HK-2 (cell line): ENCODE results near the gene NAP1L4.
"Not testable (repeated sequence)": the region's sequence is repeated elsewhere in the genome, so short reads cannot be mapped to it uniquely, and the experiment has no call there.

Source experiments
- DNase-seq: peaks from one replicate; pipeline ENCODE4 v3.0.0-alpha.2; 2018; ENCODE audit not compliant: unreplicated experiment

Gene NAP1L4

DNA sequence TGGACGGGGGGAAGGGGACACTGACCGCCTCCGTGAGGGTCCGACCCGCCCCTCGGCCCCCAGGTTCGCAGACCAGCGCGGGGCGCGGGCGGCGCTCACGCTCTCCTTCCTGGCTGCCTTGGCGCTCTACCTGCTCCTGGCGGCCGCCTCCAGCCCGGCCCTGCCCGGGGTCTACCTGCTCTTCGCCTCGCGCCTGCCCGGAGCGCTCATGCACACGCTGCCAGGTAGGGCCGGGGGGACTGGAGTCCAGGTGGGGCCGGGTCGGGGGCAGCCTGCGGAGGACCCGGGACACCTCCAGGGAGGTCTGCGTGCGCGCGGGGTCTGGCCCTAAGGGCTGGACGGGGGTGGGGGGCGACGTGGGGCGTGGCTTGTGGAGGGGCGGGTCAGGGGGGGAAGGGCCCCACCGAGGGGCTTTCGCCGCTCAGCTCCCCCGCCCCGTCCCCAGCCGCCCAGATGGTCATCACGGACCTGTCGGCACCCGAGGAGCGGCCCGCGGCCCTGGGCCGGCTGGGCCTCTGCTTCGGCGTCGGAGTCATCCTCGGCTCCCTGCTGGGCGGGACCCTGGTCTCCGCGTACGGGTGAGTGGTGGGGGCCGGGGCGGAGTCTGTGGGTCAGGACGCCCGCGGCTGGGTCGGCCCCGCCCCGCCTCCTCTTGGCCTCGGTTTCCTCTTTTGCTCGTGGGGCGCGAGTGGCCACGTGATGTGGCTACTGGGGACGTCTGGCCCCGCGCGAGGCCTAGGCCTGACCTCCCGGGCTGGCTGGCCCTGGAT is 82.8 kb downstream of the NAP1L4 start:
- no peak for DNase-seq

- no peak for DNase-seq
Measured at GRCh38 chr11:2908130-2908529, 84.0 kb downstream of the NAP1L4 start.

DNA sequence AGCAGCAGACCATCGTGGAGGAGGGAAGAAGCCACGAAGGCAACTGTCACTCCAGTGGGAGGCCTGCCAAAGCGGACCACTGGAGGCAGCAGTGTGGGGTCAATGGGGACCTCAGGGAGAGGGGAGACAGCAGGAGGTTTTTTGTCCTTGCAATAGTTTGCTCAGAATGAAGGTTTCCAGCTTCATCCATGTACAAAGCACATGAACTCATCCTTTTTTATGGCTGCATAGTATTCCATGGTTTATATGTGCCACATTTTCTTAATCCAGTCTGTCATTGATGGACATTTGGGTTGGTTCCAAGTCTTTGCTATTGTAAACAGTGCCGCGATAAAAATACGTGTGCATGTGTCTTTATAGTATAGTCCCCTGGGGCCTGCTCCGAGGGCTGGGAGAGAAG is 86.8 kb downstream of the NAP1L4 start:
- not testable (repeated sequence) for DNase-seq

DNA sequence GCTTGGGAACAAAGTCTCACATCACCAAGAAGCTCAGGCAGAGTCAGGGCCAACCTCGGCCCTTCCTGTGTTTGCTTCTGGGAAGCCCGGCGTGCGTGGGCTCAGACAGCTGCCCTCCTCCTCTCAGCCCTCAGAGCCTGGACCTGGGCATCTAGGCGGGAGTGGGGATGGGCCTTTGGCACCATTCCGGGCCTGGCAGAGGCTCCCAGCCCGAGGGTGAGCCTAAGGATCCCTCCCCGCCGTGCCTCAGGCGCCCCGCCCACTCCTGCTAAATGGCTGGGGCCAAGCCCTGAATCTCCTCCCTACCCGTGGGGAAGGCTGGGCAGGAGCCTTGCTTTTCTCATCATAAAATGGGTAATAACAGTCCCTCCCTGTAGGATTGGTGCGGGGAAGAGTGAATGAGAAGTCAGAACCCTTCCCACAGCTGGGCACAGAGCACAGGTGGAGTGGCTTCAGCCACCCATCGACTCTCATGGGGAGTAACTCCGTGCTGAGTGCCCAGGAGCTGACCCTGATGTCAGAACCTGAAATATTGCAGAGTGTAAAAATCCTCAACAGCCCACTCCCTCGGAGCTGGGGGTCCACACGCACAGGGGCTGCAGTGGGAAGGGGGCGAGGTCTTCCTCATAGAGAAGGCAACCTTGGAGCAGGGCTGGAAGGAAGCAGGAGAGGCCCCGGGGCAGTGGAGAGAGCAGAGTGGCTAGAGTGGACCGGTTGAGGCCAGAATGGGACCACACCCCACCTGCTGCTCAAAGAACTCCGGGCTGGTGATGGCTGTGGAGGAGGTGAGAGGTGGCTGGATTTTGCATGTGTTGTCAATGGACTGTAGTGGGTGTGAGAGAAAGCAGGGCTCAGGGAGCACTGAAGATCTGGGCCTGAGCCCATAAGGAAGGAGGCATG is 87.7 kb downstream of the NAP1L4 start:
- DNase-seq: no peak

GRCh38 chr11:2903672-2904011 is 88.5 kb downstream of the NAP1L4 start:
- no peak for DNase-seq

DNA sequence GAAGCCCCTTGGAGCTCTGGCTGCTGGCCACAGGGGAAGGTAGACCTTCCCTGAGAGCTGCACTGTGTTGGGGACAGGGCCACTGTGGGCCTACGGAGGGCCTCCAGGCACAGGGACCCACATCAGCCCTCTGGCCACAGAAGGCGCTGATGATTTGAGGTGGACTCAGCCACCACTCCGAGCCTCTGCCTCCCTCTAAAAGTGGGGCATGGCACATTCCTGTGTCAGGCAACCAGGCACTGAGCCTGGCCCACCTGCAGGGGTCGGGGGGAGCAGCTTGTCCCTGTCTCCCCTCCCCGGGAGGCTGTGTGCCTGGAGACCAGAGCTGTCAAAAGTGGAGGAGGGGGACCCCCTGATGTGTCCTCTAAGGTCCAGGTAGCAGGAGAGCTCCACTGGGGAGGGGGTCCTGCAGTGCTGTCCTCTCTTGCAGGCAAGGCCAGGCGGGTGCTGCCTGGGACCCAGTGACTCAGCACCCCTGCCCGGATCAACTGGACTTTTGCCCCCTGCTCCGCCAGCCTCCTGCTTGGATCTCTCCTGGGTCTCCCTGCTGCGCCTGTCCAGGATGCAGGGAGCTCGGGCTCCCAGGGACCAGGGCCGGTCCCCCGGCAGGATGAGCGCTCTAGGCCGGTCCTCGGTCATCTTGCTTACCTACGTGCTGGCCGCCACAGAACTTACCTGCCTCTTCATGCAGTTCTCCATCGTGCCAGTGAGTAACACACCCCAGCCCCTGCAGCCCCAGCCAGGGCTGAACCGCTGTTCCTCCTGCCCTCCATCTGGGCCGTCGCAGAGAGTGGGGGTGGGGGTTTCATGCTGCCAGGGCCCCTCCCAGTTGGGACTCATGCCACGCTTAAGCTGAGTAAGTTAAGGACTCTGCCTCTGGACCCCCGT is 89.1 kb downstream of the NAP1L4 start:
- DNase-seq: no peak

- peak; percentile 90 for DNase-seq
Measured at GRCh38 chr11:2901854-2902783, 90.0 kb downstream of the NAP1L4 start.

- DNase-seq: no peak
Measured at GRCh38 chr11:2901196-2901796, 90.8 kb downstream of the NAP1L4 start.

DNA sequence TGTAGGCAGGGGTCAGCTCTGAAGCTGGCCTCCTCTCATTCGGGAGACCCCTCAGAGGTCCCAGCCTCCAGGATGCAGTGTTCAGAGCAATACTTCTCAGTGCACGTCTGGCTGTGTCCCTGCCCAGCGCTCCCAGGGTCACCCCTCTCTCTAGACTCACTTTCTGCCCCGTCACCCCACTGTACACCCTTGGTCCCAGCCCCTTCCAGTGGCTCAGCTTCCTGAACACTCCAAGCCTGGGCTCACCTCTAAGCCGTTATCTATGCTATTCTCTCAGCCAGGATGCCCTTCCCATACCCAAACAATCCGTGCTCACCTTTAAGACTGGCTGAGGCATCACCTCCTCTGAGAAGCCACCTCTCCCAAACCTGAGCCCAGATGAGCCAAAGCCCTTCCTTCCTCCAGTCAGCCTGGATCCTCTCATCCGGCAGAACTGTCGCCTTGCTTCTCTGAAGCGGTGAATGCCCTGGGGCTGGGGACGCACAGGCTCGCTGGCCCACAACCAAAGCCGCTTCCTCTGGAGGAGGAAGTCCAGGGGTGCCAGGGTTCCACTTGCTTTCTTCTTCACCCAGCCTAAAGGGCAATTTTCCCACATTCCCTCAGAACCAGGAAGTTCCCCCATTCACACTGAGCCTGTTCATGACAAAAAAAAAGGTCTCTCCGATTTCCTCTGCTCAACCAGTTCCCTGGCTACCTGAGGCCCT is 92.9 kb downstream of the NAP1L4 start:
- no peak for DNase-seq

DNA sequence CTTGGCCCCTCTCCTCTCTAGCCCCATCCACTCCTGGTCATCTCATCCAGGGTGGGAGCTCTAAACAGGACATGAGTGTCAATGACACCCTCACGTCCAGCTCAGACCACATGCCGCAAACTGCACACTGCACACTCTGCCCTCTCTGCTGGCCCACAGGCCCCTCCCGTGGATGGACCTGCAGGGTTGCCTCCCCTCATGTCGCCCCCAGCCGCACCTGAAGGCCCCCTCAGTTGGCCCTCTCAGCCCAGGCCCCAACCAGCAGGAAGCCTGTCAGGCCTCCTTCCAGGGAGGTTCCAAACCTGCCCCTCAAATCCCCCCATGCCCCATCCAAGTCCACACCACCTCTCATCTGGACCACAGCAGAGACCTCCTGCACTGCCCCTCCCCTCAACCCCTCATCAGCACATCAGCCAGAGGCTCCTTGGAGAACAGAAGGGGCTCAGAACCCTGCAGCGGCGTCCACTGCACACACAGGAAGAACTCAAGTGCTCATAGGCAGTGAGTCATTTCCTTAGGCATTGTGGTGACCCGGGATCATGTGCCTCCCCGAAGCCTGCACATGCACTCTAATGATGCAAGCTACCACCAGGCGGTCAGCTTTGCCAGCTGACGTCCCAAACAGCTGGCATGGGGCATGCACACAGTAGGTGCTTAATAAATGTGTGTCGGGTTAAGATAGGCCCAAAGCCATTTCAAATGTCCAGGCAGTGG is 93.6 kb downstream of the NAP1L4 start:
- DNase-seq: peak; percentile 66

DNA sequence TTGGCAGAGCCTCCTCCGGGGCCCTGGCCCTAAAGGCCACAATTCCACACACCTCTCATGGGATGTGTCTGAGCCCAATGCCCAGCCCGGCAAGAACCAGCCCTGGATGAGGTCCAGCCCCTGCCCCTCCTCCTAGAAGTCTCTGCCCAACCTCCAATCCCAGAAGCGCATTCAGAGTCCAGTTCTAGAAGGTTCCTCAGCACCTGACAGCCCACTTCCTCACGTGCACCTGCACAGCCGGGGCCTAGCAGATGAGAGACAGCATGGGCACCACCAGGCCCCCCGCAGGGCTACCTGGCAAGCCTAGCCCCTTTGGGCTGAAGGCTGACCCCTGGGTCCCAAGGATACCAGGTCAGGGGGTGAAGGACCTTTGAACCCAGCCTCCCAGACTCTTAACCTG is 95.1 kb downstream of the NAP1L4 start:
- no peak for DNase-seq

DNA sequence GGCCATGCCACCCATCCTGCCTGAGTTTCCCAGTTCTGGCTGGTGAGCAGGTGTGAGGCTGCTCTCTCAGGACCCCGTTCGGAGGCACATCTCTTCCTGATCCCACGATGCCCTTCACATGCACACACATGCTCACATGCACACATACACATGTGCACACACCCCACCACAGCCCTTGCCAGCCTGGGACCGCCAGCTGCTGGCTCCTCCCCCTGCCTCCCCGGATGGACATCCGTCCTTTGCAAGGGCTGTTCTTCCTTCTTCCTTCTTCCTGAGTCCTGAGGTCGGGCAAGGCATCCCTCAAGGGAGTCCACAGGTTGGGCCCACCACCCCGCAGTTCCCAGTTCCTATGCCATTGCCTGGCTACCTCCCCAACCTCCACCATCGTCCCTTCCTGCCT is 96.1 kb downstream of the NAP1L4 start:
- no peak for DNase-seq
